KOPT-K1 (cell line): Measurements from ENCODE around the gene CEP85.
"Not testable (repeated sequence)": the region's sequence is repeated elsewhere in the genome, so short reads cannot be mapped to it uniquely, and the experiment has no call there.

Experiments used
- H3K27ac ChIP-seq: fragments of 200-600 bp; sonication (generic); 2 replicates; pipeline ENCODE4 v1.5.1; 2016; ENCODE audit warnings: antibody characterized with exemption, mild to moderate bottlenecking, low read depth, low read length; ENCODE audit not compliant: poor library complexity, severe bottlenecking
- H3K36me3 ChIP-seq: fragments of 200-600 bp; sonication (generic); 2 replicates; pipeline ENCODE4 v1.5.1; 2017; ENCODE audit warnings: antibody characterized with exemption, mild to moderate bottlenecking, low read length, moderate library complexity; ENCODE audit not compliant: insufficient read depth
- H3K9me3 ChIP-seq: fragments of 200-600 bp; sonication (generic); 2 replicates; pipeline ENCODE4 v1.5.1; 2017; ENCODE audit warnings: antibody characterized with exemption, low read length, mild to moderate bottlenecking; ENCODE audit not compliant: insufficient read depth, poor library complexity, severe bottlenecking

CEP85 gene

DNA sequence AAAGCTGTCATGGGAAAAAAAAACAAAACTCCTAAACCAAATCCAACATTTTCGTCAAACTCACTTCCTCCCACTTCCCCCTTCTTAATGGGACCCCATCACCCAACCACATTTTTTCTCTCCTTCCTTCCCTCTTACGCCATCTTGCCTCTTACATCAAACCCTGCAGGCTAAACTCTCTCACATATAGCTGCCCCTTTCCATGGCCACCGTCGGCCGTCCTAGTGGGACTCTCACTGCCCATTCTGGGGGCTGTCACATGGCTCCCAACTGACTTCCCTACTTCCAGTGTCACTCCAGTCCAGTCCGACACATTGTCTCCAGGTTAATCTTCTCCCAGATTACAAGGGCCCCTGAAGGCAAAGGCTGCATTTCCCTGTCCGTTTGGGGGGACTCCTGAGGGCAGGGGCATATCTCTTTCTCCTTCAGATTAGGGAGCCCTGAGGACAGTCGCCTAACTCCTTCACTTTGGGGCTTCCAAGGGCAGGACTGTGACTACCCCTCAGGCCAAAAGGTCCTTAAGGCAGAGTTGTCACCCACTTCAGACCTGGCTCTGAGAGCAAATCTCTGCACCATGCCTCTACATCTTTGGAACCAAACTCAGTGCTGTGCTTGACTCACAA, 71.8 kb downstream of the CEP85 start:
- Histone ChIP-seq H3K9me3 (no peaks in the 10 kb centered on the region), H3K27ac (peak overlapping the region; percentile 96), H3K36me3 (no peaks in the 10 kb centered on the region)

GRCh38 chr1:26306290-26307229, 72.6 kb downstream of the CEP85 start, which contains the start of gene UBXN11:
TSS of gene UBXN11 (minus strand) at chr1:26306636. CDS start at chr1:26302883, 3,753 bp downstream.
- peak within 1 kb of the TSS; percentile 96 for H3K27ac ChIP-seq
- no peaks in the 10 kb centered on the region for H3K9me3 ChIP-seq

GRCh38 chr1:26307363-26307781, 73.4 kb downstream of the CEP85 start:
- Histone ChIP-seq H3K9me3 (no peaks in the 10 kb centered on the region), H3K27ac (peak overlapping the region; percentile 96)

More at GRCh38 chr1:26306290-26307229, 72.6 kb downstream of the CEP85 start, which contains the start of gene UBXN11:
- no peaks in the 10 kb centered on the region for H3K36me3 ChIP-seq

DNA sequence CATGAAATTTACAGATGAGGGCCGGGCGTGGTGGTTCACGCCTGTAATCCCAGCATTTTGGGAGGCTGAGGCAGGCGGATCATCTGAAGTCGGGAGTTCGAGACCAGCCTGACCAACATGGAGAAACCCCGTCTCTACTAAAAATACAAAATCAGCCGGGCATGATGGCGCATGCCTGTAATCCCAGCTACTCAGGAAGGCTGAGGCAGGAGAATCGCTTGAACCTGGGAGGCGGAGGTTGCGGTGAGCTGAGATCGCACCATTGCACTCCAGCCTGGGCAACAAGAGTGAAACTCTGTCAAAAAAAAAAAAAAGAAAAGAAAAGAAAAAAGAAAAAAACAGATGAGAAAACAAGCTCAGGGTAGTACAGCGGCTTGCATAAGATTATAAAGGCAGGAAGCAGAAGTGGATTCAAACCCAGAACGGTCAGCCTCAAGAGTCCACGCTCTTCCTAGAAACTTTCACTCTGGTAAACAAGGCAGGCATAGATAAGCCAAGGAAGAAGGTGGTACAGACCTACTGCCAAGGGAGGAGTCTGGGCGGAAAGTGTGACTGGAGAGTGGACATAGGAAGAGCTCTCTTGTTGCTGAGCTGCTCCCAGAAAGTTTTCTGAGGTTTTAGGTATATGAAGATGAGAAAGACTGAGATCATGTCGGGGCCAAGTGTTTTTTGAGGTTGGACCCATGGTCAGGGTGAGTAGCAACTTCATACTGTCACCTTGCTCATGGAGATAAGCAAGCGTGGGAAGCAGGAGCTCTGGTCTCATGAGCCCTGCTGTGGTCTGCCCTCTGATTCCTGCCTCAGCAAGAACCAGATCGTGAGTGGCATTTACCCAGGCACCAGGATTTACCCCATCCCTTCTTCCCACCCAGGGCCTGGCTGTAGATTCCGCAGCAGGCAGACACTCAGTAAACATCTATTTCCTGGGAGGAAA, 74.2 kb downstream of the CEP85 start:
- not testable (repeated sequence) for H3K9me3 ChIP-seq, H3K36me3 ChIP-seq
- H3K27ac ChIP-seq, result peak overlapping the region; percentile 96

More at GRCh38 chr1:26307363-26307781, 73.4 kb downstream of the CEP85 start:
- no peaks in the 10 kb centered on the region for H3K36me3 ChIP-seq

- Histone ChIP-seq H3K9me3 (no peaks in the 10 kb centered on the region), H3K27ac (peak overlapping the region; percentile 85), H3K36me3 (no peaks in the 10 kb centered on the region)
These were observed 80.5 kb downstream of the CEP85 start for GRCh38 chr1:26314501-26314900.

GRCh38 chr1:26315874-26316850, 82.2 kb downstream of the CEP85 start:
- Histone ChIP-seq H3K36me3 (no peaks in the 10 kb centered on the region), H3K27ac (peak overlapping the region; percentile 85), H3K9me3 (no peaks in the 10 kb centered on the region)

DNA sequence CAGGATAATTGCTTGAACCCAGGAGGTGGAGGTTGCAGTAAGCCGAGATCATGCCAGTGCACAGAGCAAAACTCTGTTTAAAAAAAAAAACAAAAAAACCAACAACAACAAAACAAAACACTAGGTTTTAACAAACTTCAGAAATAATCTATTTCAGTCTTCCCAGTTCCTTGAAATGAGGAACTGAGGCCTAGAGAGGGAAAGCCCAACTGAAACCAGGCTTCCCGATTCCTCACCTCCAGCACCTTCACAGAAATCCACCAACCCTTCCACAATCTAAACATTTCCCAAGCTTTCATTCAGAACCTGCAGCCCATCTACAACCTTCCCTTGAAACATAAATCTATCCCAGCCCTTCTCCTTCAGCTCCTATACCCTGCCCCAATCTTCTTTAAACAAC, 83.1 kb downstream of the CEP85 start:
- Histone ChIP-seq H3K36me3 (no peaks in the 10 kb centered on the region), H3K27ac (peak overlapping the region; percentile 85), H3K9me3 (no peaks in the 10 kb centered on the region)

DNA sequence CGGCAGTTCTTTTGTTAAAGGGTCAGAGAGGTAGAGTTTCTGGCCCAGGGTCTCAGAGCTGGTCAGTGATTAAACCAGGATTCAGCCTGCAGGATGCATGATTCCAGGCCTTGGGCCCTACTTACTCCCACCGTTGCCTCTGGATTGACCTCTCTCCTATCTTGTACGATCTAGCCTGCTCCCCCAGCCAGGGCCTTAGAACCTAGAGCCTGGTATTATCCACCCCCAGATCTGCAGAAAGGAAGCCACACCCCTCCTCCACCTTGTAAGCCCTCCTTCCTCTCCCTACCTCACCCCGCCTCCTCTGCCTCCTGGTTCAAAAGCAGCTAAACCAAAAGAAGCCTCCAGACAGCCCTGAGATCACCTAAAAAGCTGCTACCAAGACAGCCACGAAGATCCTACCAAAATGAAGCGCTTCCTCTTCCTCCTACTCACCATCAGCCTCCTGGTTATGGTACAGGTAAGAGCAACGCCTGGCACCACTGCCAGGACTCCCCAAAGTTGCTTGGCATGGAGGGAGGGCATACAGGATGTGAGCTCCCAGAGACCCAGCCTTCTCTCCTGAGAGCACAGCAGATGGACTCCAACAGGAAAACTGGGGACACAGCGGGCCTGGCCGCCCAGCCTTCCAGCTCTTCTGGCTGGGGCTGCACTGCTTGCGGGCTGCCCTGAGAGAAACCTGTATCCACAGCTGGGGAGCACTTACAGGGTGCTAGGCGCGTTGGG, 83.8 kb downstream of the CEP85 start, which contains the start of gene CD52:
CD52 (plus strand) TSS at position 347 of the 726 bp plus-strand sequence; CDS start at position 407, 60 bp downstream.
- Histone ChIP-seq H3K36me3 (no peaks in the 10 kb centered on the region), H3K9me3 (no peaks in the 10 kb centered on the region), H3K27ac (peak within 1 kb of the TSS; percentile 85)

DNA sequence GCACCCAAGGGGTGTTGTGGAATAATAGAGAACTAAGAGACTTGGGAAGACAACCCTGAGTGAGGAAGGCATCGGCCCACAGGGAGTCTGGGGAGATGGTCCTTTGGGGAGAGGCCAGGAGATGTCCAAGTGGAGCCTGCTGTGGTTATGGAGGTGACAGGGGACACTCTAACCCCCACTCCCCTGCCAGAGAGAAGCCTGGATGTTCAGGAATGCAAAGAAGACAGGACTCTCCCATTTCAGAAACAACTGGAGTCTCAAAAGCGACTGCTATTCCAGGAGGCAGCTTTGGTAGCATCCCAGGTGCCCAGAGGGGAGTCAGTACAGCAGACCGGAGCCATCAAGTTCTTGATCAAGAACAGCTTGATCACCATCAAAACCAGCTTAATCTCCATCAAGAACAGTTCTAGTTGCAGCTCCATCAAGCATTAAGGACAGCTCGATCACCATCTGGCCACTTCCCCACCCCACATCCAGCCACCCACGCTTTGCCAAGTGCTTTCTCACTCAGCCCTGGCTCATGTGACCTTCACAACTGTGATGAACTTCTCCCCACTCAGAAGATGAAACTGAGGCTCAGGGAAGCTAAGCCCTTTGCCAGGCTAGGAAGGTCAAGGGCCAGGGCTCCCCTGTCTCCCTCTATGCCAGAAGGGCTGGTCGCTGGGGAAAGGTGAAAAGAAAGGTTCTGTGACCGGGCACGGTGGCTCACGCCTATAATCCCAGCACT, 84.5 kb downstream of the CEP85 start:
- no peaks in the 10 kb centered on the region for H3K36me3 ChIP-seq
- peak overlapping the region; percentile 85 for H3K27ac ChIP-seq
- H3K9me3 ChIP-seq, result no peaks in the 10 kb centered on the region

DNA sequence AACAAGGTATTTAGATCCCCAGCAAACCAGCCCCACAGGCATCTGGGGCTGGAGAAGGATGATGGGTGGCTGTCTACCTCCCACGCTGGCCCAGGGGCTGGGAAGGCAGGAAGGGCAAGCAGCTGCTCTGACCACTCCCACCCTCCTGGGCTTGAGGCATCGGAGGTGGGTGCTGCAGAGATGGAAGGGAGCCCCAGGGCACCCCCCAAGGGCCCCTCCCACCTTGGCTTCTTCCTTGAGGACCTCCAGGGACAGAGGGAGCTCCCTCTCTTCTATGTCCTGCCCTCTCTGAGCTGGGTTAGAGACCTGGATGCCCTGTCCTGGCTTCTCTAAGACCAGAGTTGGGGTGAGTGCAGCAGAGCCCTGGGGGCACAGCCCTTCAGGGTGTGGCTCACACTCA, 86.9 kb downstream of the CEP85 start:
- Histone ChIP-seq H3K27ac (peak overlapping the region; percentile 51), H3K36me3 (no peaks in the 10 kb centered on the region), H3K9me3 (no peaks in the 10 kb centered on the region)

DNA sequence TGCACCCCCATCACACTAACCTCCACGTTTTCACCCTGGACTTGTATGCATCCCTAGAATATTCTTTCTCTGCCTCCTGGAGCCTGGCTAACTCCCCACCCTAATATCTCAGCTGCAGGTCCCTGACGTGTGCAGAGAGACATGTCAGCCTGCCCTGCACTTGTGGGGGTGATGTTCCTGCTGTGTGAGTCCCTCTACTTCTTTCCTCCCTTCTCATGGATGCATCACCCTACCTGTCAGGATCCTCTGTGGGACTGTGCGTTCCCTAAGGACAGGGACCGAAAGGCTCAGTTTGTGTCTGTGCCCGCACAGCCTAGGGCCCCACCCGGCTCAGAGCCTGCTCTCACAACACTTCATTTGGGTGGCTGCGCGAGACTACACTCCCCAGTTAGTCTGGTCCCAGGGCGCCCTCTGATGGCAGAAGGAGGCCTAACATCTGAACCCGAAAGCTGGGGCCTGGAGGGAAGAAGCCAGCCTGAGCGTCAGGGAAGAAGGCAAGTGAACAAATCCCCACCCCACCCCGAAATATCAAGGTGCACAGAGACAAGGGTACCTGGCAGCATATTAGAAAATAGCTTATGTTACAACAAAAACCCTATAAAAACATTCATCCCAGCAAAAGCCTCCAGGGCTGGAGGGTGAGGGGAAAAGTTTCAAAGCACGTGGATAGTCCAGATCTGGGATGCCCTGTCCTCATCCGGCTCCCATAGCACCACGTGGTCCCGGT, 87.5 kb downstream of the CEP85 start:
- no peaks in the 10 kb centered on the region for H3K9me3 ChIP-seq
- peak overlapping the region; percentile 51 for H3K27ac ChIP-seq
- H3K36me3 ChIP-seq, result no peaks in the 10 kb centered on the region

DNA sequence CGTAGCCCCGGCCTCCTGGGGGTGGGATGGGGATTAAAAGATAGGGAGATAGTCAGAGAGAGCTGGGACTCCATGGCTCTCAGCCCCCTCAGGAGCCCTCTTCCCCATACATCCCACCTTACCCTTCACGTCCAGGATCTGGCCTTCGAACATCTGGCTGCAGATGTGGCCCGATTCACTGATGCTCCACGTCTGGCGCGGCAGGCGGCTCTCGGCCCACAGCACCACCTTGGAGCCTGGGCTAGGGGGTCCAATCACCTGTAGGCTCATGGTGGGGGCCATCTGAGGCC, 88.0 kb downstream of the CEP85 start:
- Histone ChIP-seq H3K27ac (no peak overlapping the region), H3K36me3 (no peaks in the 10 kb centered on the region), H3K9me3 (no peaks in the 10 kb centered on the region)
